ENCODE results near the gene ROBO2. TPM values are rescaled to one million over a fixed set of nuclear protein-coding genes. Genes with fewer than 3 reads are reported as not detected.

Gene ROBO2
- total RNA-seq, 4 donors from 2014 or later, result under 0.01 to 2.9 (median 1.0) TPM

GRCh38 chr3:77690284-77690845 lies 650.5 kb downstream of the ROBO2 start:
- H3K27me3 ChIP-seq, result no peaks in the 10 kb centered on the region
- no peaks in the 10 kb centered on the region for H3K9me3 ChIP-seq
- no peaks in the 10 kb centered on the region for H3K36me3 ChIP-seq
- 69 to 74% methylated on average over 5 to 7 of the region's 7 CpGs for whole genome bisulfite sequencing, 2 donors (ENCODE audit: low coverage in 1 of 2)
- TF ChIP-seq POLR2A (IDR thresholded peaks at IDR 0.05) (no peak), CTCF (IDR thresholded peaks at IDR 0.05) (no peak), POLR2AphosphoS5 (IDR thresholded peaks at IDR 0.05) (no peak), EP300 (IDR thresholded peaks at IDR 0.05) (no peak)
- ATAC-seq, result no peak
- no peak overlapping the region for H3K27ac ChIP-seq
- no peaks in the 10 kb centered on the region for H3K4me1 ChIP-seq
- H3K4me3 ChIP-seq, result no peak overlapping the region

- H3K4me3 ChIP-seq, result no peak overlapping the region
- TF ChIP-seq POLR2AphosphoS5 (IDR thresholded peaks at IDR 0.05) (no peak), EP300 (IDR thresholded peaks at IDR 0.05) (no peak), POLR2A (IDR thresholded peaks at IDR 0.05) (no peak), CTCF (IDR thresholded peaks at IDR 0.05) (no peak)
- no peaks in the 10 kb centered on the region for H3K9me3 ChIP-seq
- H3K36me3 ChIP-seq, result no peaks in the 10 kb centered on the region
- 70 to 87% methylated on average over 2 of the region's 2 CpGs for WGBS, 2 donors (ENCODE audit: low coverage in 1 of 2)
- no peak for ATAC-seq
- no peaks in the 10 kb centered on the region for H3K27me3 ChIP-seq
- H3K27ac ChIP-seq, result no peak overlapping the region
- H3K4me1 ChIP-seq, result no peaks in the 10 kb centered on the region
Measured at GRCh38 chr3:77693147-77693546, 653.2 kb downstream of the ROBO2 start.

- Histone ChIP-seq H3K27ac (no peak overlapping the region), H3K4me3 (no peak overlapping the region), H3K36me3 (no peaks in the 10 kb centered on the region), H3K4me1 (no peaks in the 10 kb centered on the region), H3K27me3 (no peaks in the 10 kb centered on the region), H3K9me3 (no peaks in the 10 kb centered on the region)
- WGBS, 2 donors (ENCODE audit: low coverage in 1 of 2), result 55 to 60% methylated on average over 3 of the region's 3 CpGs
- no peak for ATAC-seq
- no peak for TF ChIP-seq CTCF (IDR thresholded peaks at IDR 0.05)
- no peak for TF ChIP-seq POLR2AphosphoS5 (IDR thresholded peaks at IDR 0.05)
- no peak for TF ChIP-seq EP300 (IDR thresholded peaks at IDR 0.05)
- TF ChIP-seq POLR2A (IDR thresholded peaks at IDR 0.05), result no peak
Measured at GRCh38 chr3:77699125-77699691, 659.3 kb downstream of the ROBO2 start.

Small RNA genes lying within 50 kb of the gene (small RNA-seq; reads per million reads assigned to genes)
- 0 reads per million in 4 donors for gene RNU6-386P
